ENCODE data around the gene KCNQ1. TPM values are rescaled to one million over a fixed set of nuclear protein-coding genes. Genes with fewer than 3 reads are reported as not detected.

KCNQ1 gene
- total and polyA plus RNA-seq, 2 of the 13 experiments (the other 11 are each of a cell fraction or from before 2014, with no cell fraction given) = 0.02 to 0.08 TPM

DNA sequence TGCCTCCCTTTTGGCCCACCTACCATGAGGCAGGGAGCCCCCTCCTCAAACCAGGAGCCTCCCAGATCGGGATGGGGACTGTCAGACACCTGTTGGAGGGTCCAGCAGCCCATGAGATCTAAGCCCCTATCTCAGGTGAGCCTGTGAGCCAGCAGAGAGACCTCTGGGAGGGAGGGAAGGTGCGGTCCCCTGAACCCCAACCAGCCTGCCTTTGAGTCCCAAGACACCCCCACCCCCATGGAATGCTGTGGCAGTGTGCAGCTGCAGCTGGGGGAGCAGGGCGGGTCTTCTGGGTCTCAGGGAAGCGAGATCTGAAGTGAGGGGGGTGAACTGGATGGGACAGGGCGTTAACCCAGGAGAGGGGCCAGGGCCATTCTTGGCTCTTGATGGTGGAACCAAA lies 442.1 kb downstream of the KCNQ1 start:
- WGBS (ENCODE audit: low lambda C conversion rate) = 50% methylated on average over 2 of the region's 5 CpGs
- FAIRE-seq = no peak
- in situ Hi-C loops (cut with HindIII; ENCODE audit: extremely low pct_ligation_motif_present, low pct_unique_long_range_greater_than_20kb) = loop anchor here (5.0 kb wide), 1 partner anchor 355 kb away; no protein-coding TSS in a partner anchor
- DNase-seq (ENCODE audit: low spot score) = no peak
- Histone ChIP-seq H3K27me3 (ENCODE audit: control insufficient read depth in 1 of 2, insufficient read depth in 2 of 2, low read length in 2 of 2) (peaks cover 3 to 23% of the 10 kb centered on the region in 2 experiments; a peak in 4 of 5 replicates), H3K27ac (ENCODE audit: extremely low read length, insufficient read depth, low read length) (no peak overlapping the region), H3K4me1 (ENCODE audit: insufficient read depth, low read length) (peaks cover 31% of the 10 kb centered on the region), H2AFZ (ENCODE audit: low read length) (no peak overlapping the region), H3K36me3 (replicated peaks in 1 of 2; ENCODE audit: control insufficient read depth in 1 of 2, insufficient read depth in 2 of 2, low read length in 2 of 2) (no peaks in the 10 kb centered on the region), H3K4me3 (replicated peaks in 1 of 3; ENCODE audit: insufficient read depth in 1 of 3, low read depth in 2 of 3, low read length in 3 of 3) (no peak overlapping the region), H3K9me3 (ENCODE audit: low read length) (no peaks in the 10 kb centered on the region), H3K9ac (ENCODE audit: insufficient read depth, low read depth, low read length) (no peak overlapping the region), H4K20me1 (ENCODE audit: insufficient read depth, low read length) (no peaks in the 10 kb centered on the region), H3K4me2 (ENCODE audit: low read depth, low read length) (no peak overlapping the region), H3K79me2 (ENCODE audit: insufficient read depth, low read length) (no peaks in the 10 kb centered on the region)
- intact Hi-C loops (cut with micrococcal nuclease; ENCODE audit: unreplicated experiment) = loop anchor here (5.0 kb wide), 1 partner anchor 195 kb away; no protein-coding TSS in a partner anchor
- POLR2A ChIA-PET = no interaction called here
- BruUV-seq (replicated peaks) = no TSS peak
- ATAC-seq = no peak
- CTCF ChIA-PET (ENCODE audit: low intra/inter-chr PET ratio, low total read pairs) = interaction anchor here (2.3 to 8.6 kb wide), 2 partner anchors 194 to 354 kb away, joined by 25 to 148 read pairs; no protein-coding TSS in a partner anchor
- TF ChIP-seq, protein P1, sequence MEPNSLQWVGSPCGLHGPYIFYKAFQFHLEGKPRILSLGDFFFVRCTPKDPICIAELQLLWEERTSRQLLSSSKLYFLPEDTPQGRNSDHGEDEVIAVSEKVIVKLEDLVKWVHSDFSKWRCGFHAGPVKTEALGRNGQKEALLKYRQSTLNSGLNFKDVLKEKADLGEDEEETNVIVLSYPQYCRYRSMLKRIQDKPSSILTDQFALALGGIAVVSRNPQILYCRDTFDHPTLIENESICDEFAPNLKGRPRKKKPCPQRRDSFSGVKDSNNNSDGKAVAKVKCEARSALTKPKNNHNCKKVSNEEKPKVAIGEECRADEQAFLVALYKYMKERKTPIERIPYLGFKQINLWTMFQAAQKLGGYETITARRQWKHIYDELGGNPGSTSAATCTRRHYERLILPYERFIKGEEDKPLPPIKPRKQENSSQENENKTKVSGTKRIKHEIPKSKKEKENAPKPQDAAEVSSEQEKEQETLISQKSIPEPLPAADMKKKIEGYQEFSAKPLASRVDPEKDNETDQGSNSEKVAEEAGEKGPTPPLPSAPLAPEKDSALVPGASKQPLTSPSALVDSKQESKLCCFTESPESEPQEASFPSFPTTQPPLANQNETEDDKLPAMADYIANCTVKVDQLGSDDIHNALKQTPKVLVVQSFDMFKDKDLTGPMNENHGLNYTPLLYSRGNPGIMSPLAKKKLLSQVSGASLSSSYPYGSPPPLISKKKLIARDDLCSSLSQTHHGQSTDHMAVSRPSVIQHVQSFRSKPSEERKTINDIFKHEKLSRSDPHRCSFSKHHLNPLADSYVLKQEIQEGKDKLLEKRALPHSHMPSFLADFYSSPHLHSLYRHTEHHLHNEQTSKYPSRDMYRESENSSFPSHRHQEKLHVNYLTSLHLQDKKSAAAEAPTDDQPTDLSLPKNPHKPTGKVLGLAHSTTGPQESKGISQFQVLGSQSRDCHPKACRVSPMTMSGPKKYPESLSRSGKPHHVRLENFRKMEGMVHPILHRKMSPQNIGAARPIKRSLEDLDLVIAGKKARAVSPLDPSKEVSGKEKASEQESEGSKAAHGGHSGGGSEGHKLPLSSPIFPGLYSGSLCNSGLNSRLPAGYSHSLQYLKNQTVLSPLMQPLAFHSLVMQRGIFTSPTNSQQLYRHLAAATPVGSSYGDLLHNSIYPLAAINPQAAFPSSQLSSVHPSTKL (CRISPR knock-in tag; IDR thresholded peaks at IDR 0.05) = no peak
- TF ChIP-seq, protein P2, sequence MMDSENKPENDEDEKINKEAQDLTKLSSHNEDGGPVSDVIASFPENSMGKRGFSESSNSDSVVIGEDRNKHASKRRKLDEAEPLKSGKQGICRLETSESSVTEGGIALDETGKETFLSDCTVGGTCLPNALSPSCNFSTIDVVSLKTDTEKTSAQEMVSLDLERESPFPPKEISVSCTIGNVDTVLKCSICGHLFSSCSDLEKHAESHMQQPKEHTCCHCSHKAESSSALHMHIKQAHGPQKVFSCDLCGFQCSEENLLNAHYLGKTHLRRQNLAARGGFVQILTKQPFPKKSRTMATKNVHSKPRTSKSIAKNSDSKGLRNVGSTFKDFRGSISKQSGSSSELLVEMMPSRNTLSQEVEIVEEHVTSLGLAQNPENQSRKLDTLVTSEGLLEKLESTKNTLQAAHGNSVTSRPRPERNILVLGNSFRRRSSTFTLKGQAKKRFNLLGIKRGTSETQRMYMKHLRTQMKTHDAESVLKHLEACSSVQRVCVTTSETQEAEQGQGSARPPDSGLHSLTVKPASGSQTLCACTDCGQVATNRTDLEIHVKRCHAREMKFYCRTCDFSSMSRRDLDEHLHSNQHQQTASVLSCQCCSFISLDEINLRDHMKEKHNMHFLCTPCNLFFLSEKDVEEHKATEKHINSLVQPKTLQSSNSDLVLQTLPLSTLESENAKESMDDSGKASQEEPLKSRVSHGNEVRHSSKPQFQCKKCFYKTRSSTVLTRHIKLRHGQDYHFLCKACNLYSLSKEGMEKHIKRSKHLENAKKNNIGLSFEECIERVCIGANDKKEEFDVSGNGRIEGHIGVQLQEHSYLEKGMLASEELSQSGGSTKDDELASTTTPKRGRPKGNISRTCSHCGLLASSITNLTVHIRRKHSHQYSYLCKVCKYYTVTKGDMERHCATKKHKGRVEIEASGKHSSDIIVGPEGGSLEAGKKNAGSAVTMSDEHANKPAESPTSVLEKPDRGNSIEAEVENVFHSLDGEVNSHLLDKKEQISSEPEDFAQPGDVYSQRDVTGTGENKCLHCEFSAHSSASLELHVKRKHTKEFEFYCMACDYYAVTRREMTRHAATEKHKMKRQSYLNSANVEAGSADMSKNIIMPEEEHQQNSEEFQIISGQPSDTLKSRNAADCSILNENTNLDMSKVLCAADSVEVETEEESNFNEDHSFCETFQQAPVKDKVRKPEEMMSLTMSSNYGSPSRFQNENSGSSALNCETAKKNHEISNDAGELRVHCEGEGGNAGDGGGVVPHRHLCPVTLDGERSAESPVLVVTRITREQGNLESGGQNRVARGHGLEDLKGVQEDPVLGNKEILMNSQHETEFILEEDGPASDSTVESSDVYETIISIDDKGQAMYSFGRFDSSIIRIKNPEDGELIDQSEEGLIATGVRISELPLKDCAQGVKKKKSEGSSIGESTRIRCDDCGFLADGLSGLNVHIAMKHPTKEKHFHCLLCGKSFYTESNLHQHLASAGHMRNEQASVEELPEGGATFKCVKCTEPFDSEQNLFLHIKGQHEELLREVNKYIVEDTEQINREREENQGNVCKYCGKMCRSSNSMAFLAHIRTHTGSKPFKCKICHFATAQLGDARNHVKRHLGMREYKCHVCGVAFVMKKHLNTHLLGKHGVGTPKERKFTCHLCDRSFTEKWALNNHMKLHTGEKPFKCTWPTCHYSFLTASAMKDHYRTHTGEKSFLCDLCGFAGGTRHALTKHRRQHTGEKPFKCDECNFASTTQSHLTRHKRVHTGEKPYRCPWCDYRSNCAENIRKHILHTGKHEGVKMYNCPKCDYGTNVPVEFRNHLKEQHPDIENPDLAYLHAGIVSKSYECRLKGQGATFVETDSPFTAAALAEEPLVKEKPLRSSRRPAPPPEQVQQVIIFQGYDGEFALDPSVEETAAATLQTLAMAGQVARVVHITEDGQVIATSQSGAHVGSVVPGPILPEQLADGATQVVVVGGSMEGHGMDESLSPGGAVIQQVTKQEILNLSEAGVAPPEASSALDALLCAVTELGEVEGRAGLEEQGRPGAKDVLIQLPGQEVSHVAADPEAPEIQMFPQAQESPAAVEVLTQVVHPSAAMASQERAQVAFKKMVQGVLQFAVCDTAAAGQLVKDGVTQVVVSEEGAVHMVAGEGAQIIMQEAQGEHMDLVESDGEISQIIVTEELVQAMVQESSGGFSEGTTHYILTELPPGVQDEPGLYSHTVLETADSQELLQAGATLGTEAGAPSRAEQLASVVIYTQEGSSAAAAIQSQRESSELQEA (CRISPR knock-in tag; IDR thresholded peaks at IDR 0.05; ENCODE audit: not compliant biosample characterization) = no peak
- TF ChIP-seq NCOA5 (CRISPR knock-in tag; IDR thresholded peaks at IDR 0.05) = no peak
- TF ChIP-seq, protein P3, sequence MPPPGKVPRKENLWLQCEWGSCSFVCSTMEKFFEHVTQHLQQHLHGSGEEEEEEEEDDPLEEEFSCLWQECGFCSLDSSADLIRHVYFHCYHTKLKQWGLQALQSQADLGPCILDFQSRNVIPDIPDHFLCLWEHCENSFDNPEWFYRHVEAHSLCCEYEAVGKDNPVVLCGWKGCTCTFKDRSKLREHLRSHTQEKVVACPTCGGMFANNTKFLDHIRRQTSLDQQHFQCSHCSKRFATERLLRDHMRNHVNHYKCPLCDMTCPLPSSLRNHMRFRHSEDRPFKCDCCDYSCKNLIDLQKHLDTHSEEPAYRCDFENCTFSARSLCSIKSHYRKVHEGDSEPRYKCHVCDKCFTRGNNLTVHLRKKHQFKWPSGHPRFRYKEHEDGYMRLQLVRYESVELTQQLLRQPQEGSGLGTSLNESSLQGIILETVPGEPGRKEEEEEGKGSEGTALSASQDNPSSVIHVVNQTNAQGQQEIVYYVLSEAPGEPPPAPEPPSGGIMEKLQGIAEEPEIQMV (CRISPR knock-in tag; IDR thresholded peaks at IDR 0.05; ENCODE audit: low read depth) = no peak
- TF ChIP-seq ZNF557 (CRISPR knock-in tag; IDR thresholded peaks at IDR 0.05) = no peak
- no peak for TF ChIP-seq KDM2A (CRISPR knock-in tag; IDR thresholded peaks at IDR 0.05; ENCODE audit: borderline replicate concordance, low read depth)

Data from HepG2 (cell line).